Activated CD8-positive, alpha-beta memory T cell treated with anti-CD3 and anti-CD28 coated beads, Interleukin-2, amount 50 U/mL, for 1 hour (primary cell): ENCODE results near the gene KRTAP10-7.
A peak's percentile ranks its signal among the peaks of the same experiment; 100 is the strongest.
"Not testable (repeated sequence)": the region's sequence is repeated elsewhere in the genome, so short reads cannot be mapped to it uniquely, and the experiment has no call there.

Experiments used
- DNase-seq: peaks from one replicate; pipeline ENCODE4 v3.0.0-alpha.2; 2020; ENCODE audit errors: extremely low read depth

The KRTAP10-7 gene

DNA sequence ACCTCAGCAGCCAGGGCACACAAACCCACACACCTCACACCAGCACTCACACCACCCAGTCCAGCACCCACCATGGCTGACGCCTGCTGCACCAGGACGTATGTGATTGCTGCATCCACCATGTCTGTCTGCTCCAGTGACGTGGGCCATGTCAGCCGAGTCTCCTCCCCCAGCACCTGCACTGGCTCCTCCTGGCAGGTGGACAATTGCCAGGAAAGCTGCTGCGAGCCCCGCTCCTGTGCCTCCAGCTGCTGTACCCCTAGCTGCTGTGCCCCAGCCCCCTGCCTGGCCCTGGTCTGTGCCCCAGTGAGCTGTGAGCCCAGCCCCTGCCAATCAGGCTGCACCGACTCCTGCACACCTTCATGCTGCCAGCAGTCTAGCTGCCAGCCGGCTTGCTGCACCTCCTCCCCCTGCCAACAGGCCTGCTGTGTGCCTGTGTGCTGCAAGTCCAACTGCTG, 11.7 kb downstream of the KRTAP10-7 start, which contains the start of gene KRTAP10-8:
TSS of gene KRTAP10-8 (plus strand) at position 51 of the 458 bp plus-strand sequence. CDS start at position 73, 22 bp downstream.
- DNase-seq = no peak

DNA sequence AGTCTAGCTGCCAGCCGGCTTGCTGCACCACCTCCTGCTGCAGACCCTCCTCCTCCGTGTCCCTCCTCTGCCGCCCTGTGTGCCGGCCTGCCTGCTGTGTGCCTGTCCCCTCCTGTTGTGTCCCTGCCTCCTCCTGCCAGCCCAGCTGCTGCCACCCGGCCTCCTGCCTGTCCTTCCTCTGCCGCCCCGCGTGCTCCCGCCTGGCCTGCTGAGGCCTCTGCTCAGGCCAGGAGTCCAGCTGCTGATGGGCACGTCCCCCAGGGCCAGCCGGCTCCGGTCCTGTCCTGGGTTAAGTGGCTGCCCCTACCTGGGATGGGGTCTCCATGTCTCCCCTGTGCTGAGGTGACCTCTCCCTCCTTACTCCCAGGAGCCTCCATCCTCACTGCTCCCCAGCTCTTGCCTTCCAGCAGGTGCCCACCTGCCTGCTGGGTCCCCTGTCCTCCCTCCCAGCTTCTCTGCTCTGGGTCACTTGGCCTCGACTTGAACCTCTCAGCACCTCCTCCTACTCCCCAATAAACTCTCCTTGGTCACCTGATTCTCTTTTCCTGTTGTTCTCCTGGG, 12.4 kb downstream of the KRTAP10-7 start:
- no peak for DNase-seq

DNA sequence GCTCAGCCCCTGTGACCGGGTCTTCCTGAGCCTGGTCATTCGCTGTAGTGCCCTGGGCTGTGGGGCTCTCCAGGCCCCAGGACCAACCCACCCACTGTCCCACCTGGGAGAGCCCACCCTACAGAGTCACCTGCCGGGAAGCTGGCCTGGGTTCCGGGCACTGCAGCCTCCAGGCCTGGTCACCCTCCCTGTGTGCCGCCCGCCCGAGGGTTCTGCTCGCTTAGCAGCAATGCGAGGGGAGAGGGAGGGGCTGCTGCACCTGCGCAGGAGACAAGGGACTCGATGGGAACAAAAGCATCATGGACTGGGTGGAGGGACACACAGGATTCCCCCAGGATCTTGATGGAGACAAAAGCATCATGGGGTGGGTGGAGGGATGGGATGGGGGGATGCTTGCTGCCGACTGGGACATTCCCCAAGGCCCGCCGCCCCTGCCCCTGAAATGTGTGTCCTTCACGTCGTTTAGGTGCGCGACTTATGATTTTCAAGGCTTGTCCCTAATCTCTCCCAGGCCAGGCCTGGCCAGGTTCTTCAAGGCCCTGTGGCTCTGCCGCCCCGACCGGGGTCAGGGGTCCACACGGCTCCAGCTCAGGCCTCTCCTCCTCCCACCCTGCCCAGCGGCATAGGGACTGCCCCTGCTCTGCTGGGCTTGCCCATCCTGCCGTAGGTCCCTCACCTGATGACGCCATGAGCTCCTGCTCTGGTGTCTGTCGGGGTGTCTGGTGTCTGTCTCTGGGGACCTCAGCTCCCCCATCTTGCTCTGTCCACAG, 13.2 kb downstream of the KRTAP10-7 start:
- no peak for DNase-seq

DNA sequence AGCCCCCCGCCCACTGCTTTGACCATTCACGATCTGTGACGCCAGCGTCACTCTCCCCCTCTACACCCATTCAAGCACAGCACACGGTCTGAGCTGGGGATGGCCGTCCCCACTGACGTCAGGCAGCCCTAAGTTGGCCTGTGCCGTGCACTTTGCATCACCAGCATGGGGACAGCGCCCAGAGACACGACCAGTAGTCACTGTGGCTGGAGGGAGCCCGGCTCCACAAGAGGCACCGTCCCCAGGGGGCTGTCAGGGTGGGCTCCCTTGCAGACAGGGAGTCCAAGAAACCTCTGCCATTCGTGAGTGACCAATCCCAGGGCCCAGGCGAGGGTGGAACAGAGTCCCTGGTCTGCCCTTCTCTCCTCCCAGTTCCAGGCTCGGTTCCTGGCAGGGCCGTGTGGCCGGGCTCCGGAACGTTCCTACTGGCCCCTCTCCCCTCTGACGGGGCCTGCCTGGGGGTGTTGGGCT, 13.8 kb downstream of the KRTAP10-7 start:
- no peak for DNase-seq

DNA sequence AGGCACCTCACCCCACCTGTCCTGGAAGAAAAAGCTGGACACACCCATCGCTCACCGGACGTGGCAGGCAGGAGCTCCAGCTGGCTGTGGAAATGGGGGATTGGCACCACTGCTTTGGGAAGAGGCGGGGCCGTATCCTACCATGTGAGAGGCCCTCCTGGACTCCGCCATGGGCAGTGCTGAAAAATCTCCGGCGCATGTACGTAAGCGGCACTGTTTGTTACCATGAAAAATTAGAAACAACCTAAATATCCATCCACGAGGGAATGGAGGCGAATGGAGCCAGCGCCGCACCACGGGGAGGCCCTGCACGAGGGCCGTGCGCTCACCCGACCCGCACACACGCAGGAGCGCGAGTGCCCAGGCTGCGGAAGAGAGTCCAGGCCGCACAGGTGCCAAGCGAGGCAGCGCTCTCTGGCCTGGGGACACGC, 14.6 kb downstream of the KRTAP10-7 start:
- no peak for DNase-seq

GRCh38 chr21:44615466-44615865, 15.1 kb downstream of the KRTAP10-7 start:
- DNase-seq = no peak

GRCh38 chr21:44615911-44616590, 15.7 kb downstream of the KRTAP10-7 start:
- DNase-seq = no peak

DNA sequence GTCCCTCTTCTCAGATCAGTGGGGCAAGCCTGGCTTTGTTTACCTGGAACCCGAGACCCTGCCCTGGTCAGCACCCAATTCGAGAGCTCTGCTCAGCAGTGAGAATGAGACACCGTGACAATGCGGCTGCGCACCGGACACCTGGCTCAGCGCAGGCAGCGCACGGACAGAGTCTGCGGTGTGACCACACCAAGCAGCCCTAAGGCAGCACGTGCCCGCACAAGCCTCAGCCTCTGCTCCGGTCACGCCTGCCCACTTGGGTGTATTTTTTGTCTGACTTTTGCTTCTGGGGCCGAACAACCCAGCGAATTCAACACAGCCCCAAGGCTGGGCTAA, 16.2 kb downstream of the KRTAP10-7 start:
- no peak for DNase-seq

DNA sequence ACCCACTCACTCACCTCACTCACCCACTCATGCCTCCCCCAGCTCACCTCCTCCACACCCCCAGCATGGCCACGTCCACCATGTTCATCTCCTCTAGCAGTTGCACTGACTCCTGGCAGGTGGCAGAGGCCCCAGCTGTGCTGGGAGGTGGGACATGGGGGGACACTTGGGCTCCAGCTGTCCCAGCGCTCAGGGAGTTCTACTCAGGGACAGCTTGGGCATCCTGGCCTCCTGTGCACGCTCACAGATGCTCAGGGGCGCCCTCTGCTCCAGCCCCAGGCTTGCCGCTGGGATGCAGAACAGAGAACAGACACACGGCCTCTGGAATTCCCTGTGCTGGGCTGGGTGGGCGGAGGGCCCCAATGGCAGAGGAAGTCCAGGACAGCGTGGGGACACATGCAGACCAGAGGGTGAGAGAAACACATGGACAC, 16.7 kb downstream of the KRTAP10-7 start:
- DNase-seq = no peak

- DNase-seq = no peak
These were observed 18.1 kb downstream of the KRTAP10-7 start for GRCh38 chr21:44618504-44618903.

DNA sequence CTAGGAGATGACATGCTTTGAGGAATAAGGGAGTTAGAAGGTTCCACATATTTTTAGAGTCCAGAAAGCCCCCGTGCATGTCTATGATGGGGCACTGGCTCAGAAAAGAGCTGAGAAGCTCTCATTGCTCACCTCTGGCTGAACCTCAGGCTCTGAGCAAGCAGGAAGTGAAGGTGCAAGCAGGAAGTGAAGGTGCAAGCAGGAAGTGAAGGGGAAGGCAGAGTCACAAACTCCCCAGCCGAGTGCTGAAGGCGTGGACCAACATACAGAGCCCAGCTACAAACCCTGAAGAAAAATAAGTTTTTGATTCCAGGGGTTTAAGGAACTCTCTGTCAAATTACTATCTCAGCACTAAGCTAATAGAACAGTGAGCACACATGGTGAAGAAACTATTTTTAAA, 18.5 kb downstream of the KRTAP10-7 start:
- peak; percentile 34 for DNase-seq

- no peak for DNase-seq
These were observed 19.5 kb downstream of the KRTAP10-7 start for GRCh38 chr21:44619886-44620285.

DNA sequence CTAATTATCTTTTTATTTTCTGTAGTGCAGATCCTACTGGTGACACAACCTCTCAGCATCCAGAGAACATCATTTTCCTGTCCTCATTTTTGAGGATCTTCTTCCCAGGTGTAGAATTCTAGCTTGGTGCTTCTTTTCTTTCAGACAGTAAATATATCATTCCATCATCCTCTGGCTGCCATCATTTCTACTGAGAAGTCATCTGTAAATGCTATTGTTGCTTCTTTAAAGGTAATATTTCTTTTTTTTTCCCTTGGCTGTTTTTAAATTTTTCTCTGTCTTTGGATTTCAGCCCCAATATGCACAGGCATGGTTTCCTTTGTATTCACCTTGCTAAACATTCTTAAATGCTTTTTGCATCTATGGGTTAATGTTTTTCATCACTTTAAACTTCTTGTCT, 23.2 kb downstream of the KRTAP10-7 start:
- no peak for DNase-seq

DNA sequence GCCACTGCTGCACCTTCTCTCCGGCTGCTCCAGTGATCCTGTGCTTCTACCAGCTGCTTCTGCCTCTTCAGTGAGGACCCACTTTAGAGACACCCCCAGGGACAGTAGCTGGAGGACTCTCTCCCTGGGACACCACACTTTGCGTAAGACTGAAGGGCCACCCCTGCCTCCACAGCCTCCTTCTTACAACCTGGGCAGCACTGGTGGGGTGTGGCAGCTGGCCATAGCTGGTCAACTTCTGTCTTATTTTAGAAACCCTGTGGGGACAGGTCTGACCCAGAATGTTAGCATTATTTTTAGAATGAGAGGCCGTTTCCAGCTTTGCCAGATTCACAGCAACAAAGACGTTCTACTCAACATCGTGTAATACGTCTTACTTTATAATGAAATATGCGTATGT, 25.4 kb downstream of the KRTAP10-7 start:
- DNase-seq = no peak

DNA sequence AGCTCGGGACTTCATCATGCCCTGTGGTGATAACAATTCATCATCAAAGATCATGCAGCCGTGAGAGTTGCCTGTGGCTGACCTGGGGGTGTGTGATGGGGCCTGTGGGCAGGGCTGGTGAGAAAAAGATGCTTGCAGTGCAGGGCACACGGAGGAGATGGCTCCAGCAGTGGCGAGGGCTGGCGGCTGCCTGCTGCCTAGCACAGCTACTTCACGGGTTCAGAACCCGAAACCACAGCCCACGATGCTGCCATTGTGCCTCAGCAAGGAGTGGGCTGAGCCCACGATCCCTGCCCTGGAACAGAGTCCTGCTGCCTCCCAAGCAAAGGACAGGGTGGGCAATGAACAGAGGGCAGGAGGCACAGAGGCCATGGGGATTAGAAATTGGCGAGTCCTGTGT, 25.9 kb downstream of the KRTAP10-7 start:
- DNase-seq = no peak

GRCh38 chr21:44626673-44627143, 26.3 kb downstream of the KRTAP10-7 start, which contains the start of gene KRTAP10-9:
TSS of gene KRTAP10-9 (plus strand) at chr21:44627093. CDS start at chr21:44627172, 79 bp downstream.
- no peak for DNase-seq

DNA sequence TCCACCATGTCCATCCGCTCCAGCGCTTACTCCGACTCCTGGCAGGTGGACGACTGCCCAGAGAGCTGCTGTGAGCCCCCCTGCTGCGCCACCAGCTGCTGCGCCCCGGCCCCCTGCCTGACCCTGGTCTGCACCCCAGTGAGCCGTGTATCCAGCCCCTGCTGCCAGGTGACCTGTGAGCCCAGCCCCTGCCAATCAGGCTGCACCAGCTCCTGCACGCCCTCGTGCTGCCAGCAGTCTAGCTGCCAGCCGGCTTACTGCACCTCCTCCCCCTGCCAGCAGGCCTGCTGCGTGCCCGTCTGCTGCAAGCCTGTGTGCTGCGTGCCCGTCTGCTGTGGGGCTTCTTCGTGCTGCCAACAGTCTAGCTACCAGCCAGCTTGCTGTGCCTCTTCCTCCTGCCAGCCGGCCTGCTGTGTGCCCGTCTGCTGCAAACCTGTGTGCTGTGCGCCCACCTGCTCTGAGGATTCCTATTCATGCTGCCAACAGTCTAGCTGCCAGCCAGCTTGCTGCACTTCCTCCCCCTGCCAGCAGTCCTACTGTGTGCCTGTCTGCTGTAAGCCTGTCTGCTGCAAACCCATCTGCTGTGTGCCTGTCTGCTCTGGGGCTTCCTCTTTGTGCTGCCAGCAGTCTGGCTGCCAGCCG, 26.9 kb downstream of the KRTAP10-7 start:
- DNase-seq = not testable (repeated sequence)

- DNase-seq = not testable (repeated sequence)
These were observed 27.4 kb downstream of the KRTAP10-7 start for GRCh38 chr21:44627831-44628233.

DNA sequence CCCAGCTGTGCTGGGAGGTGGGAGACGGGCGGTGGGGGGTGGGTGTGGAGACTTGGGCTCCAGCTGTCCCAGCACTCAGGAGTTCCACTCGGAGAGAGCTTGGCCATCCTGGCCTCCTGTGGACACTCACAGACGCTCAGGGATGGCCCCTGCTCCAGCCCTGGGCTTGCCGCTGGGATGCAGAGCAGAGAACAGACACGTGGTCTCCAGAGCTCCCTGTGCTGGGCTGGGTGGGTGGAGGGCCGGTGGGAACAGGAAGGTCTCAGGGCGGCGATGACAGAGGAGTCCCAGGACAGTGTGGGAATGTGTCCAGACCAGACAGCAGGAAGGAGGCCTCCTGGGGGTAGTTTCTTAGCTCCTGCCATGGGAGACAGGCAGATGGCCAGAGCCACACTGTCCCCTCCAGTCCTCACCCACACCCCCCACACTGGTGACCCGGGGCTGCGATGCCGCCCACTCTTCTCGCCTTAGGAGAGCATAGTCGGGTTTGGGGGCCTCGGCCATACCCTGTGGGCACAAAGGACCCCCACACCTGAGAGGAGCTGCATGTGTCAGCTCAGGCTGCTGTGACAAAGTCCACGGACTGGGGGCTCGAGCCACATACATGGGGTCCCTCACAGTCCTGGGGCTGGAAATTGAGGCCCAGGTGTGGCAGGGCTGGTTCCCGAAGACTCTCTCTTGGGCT, 28.5 kb downstream of the KRTAP10-7 start:
- no peak for DNase-seq

DNA sequence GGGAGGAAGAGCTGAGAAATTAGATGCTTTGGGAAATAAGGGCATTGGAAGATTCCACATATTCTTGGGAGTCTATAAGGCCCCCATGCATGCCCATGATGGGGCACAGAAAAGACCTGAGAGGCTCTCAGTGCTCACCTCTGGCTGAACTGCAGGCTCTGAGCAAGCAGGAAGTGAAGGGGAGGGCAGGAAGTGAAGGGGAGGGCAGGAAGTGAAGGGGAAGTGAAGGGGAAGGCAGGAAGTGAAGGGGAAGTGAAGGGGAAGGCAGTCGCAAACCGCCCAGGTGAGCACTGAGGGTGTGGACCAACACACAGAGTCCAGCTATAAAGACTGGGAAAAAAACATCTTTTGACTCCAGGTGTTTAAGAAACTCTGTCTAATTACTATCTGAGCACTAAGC, 30.0 kb downstream of the KRTAP10-7 start:
- DNase-seq = no peak

GRCh38 chr21:44632067-44632466, 31.7 kb downstream of the KRTAP10-7 start:
- DNase-seq = no peak
